GM18870 (cell line): ENCODE results near the gene ELL3.
"Not testable (repeated sequence)": the region's sequence is repeated elsewhere in the genome, so short reads cannot be mapped to it uniquely, and the experiment has no call there.

Experiments used
- ATAC-seq: cut with Tn5 transposase; IDR thresholded peaks from one replicate; pipeline ENCODE4 v1.9.1; 2021; ENCODE audit warnings: moderate library complexity; ENCODE audit not compliant: unreplicated experiment

The ELL3 gene

DNA sequence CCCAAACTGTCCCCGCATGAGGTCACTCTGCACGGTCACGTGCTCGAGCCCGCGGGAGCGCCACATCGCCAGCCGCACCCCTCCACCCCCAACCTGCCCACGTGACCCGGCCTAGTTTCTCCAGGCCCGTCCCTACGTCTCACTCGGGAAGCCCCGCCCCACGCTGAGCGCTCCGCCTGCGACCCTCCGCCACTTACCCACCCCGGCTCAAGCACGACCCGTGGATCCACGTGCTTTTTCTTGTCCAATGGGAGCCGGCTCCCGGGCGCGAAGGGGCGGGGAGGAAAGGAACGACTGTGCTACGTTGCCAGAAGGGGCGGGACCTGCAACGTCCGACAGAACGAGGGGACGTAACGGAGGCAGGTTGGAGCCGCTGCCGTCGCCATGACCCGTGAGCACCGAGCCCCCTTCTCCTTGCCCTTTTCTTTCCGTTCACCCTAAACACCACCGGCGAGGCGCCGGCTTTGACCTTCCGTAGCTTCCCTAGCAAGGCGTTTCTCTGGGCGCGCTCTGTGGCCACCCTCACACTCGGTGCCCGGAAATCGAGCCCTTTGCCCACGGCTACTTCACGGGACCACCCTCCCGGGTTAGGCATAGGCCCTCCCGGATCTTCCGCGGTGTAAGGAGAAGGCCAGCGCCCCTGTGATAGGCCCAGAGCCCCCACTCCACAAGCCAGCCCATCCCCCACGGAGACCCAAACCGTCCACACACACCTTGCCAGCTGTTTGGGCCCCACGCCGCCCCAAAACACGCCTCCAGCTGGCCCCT lies 15.4 kb upstream of the ELL3 start, which contains the start of gene SERF2:
Gene SERF2 (plus strand): TSS at position 328 of the 768 bp plus-strand sequence. CDS start 57 bp downstream, at position 385.
- ATAC-seq: peak; percentile 67

DNA sequence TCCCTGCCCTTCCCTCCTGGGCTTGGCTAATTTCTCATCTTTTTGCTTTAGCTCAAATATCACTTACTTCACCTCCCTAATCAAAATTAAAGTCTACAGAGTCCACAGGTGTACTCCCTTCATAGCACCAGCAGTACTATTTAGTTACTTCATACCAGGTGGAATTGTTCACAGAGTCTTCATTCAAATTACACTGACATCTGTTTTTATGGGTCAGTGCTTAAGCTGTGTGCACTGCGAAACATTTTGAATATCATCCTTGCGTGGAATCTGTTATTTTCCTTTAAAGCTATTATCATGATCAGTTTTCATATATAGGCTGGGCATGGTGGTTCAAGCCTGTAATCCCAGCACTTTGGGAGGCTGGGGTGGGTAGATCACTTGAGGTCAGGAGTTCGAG lies 12.6 kb upstream of the ELL3 start:
- no peak for ATAC-seq

- ATAC-seq: no peak
These were observed 2.2 kb upstream of the ELL3 start for GRCh38 chr15:43779016-43779415.

GRCh38 chr15:43777267-43777914 lies 625 bp upstream of the ELL3 start:
- peak; percentile 45 for ATAC-seq

- ATAC-seq: peak; percentile 59
These were observed 557 bp downstream of the ELL3 start for GRCh38 chr15:43776101-43776717.

DNA sequence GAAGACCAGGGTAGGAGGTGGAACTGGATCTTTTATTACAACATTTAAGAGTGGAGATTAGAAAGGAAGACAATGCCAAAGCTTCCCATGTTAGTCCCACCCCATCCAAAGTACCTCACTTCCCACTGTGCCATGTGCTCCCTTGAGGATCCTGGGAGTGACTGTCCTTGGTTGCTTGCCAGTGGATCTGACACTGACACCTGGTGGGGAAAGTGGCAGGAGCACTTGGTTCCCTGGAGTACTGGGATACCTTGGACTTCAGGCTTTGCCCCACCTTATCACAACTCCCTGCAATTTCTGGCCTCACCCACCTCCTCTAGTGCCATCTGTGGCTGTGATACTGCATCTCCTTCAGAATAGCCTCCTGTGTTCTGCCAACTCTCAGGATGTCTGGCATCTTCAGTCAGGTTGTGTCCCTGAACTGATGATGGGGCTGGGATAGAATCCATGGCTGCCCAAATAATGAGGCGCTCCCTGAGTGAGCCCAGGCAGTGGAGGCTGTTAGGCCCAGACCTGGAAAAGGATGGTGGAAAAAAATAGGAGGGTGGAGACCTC lies 1.3 kb downstream of the ELL3 start:
- no peak for ATAC-seq

DNA sequence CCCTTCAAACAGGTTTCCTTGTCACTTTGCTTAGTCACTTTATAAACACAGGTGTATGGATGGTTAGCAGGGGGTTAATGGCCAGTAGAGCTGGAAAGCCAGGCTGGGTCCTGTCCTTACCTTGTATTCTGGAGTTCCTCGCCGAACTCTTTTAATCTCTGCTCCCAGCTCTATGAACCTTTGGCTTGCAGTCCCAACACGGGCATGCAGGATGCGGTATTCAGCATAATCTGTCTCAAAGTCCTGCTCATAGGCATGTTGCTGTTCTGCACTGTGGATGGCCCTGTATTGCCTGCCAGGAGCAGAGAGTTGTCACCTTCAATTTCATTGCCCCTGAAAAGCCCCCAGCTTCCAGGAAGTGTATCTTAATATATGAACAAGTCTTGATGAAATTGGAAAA lies 2.7 kb downstream of the ELL3 start:
- ATAC-seq: no peak

- no peak for ATAC-seq
These were observed 4.1 kb downstream of the ELL3 start for GRCh38 chr15:43772624-43773023.

GRCh38 chr15:43771816-43772215 lies 5.0 kb downstream of the ELL3 start:
- no peak for ATAC-seq

DNA sequence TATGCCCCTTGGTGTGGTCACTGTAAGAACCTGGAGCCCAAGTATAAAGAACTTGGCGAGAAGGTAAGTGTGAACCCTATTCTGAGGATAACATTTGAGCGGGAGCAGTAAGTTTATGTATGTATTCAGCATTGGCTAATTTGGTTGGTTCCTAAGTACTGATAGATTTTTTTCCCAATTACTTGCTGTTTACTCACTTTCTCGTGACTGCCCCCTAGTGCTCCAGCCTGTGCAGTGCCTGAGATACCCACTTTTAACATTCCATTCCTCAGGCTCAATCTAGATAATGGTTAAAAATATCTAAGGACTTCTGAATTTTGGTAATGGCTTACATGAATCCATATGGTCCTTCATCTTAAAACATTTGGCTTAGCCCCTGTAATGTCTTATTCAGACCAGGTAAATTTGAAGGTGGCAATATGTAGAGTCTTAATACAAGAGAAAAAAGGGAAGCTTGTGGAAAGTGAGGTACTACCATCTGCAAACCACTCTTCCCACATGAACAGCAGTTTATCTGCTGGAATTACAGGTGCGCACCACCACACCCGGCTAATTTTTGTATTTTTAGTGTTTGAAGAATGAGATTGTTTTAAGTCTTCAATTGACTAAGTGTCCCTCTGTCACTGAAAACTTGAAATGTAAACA lies 7.1 kb downstream of the ELL3 start:
- ATAC-seq: no peak

DNA sequence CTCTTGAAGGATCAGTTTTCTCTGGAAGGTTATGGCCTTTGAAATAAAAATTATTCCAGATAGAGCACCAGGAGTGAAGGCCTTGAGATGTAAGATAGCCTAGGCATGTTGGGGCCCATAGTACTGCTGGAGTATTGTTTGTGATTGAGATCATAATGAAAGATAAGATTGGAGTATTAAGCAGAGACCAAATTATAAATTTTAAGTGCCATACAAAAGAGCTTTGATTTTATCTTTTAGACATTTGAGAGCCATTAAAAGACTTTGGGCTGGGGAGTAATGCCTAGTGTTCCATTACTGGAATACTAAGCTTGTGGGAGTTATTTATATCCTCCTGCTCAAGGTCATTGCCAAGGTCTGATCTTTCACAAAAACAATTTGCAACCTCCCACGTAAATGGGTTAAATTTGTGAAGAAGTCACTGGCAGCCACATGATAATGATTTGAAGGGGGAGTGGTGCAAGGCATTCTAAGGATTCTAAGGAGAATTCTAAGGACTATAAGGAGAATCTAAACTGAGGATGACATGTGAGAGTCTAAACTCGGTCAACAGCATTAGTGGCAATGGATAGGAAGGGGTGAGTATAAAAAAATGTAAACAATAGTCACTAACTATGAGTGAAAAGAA lies 12.8 kb downstream of the ELL3 start:
- ATAC-seq: no peak

DNA sequence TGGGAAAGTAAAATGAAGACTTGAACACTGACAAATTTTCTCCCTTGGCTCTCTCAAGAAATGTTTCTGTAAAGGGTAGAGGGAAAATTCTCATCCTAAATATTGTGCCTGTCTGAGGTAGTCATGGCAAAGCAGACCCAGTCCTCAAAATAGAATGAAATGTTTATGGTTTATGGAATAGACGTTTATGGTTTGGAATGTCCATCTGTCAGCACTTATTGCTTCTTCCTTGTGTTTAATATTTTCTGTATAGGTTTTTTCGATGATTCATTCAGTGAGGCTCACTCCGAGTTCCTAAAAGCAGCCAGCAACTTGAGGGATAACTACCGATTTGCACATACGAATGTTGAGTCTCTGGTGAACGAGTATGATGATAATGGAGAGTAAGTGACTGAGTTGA lies 13.9 kb downstream of the ELL3 start:
- no peak for ATAC-seq

DNA sequence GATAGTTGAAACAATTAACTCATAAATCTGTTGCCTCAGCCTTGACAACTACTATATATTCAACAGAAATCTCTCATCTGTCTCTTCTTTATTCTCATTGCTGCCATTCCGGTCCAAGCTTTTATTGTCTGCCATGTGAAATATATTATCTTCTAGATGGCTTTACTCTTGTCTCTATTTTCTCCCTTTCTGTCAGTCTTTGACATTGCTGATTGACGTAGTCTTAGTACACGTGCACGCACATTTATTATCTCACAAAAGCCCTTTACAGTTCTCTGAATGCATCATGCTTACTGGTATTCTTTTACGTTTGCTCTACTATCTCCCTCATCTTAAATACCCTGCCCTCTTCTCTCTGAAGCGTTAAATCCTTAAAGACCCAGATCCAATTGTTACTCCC lies 24.9 kb downstream of the ELL3 start:
- ATAC-seq: no peak

GRCh38 chr15:43749690-43750345 lies 26.9 kb downstream of the ELL3 start:
- ATAC-seq: peak; percentile 56

GRCh38 chr15:43748376-43748775 lies 28.4 kb downstream of the ELL3 start:
- ATAC-seq: no peak

DNA sequence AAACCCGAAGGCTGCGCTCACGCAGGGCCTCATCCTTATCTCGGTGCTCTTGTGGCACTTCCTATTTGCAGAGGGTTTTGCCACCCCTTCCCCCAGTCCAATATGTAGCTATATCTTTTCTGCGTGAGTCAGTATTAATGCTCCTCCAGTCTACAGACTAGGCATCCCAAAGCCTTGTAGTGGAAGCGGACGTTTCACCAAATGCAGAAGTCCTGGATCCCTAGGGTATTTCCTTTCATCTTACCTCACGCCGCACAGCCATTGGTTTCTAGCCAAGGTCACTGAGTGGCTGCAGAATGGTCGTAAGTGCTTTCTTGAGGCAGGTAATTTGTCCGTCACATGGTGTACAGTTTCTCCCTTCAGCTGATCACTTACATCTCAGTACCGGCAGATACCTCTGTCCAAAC lies 29.9 kb downstream of the ELL3 start:
- not testable (repeated sequence) for ATAC-seq

DNA sequence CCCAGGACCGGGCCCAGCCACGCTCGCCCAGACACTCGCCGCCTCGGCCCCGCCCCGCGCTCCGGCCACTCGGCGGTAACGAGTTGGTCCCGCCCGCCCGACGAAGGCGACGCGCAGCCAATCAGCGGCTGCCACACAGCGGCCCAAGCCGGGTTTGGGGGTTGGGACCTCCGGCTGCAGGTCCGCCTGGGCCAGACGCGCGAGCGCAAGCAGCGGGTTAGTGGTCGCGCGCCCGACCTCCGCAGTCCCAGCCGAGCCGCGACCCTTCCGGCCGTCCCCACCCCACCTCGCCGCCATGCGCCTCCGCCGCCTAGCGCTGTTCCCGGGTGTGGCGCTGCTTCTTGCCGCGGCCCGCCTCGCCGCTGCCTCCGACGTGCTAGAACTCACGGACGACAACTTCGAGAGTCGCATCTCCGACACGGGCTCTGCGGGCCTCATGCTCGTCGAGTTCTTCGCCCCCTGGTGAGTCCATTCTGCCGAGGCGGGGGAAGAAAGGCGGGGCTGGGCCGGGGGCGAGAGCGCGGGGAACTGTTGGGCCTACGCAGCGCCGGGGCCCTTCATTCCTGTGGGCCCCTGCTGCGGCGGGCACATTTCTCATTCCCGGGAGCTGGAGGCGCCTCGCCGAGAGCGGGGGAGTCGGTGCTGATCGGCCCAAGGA lies 30.4 kb downstream of the ELL3 start, which contains the start of gene PDIA3:
Gene PDIA3 (plus strand): TSS at position 194 of the 658 bp plus-strand sequence. CDS start 102 bp downstream, at position 296.
- peak; percentile 33 for ATAC-seq

DNA sequence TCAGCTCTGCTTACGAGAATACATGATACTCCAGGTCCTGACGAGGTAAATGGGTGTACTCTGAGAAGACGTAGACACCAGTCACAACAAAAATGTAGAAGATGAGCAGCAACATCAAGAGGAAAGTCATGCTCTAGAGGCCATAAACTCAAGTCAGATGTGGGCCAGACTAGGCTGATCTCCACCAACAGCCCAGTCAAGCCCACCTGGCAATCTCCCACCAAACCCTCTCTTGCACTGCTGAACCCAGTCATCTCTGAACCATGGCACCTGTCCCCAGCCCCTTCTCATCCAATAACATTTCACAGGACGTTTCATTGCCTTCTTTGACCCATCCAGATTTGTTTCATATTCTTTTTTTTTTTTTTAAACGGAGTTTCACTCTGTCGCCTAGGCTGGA lies 41.4 kb downstream of the ELL3 start:
- ATAC-seq: peak; percentile 45

DNA sequence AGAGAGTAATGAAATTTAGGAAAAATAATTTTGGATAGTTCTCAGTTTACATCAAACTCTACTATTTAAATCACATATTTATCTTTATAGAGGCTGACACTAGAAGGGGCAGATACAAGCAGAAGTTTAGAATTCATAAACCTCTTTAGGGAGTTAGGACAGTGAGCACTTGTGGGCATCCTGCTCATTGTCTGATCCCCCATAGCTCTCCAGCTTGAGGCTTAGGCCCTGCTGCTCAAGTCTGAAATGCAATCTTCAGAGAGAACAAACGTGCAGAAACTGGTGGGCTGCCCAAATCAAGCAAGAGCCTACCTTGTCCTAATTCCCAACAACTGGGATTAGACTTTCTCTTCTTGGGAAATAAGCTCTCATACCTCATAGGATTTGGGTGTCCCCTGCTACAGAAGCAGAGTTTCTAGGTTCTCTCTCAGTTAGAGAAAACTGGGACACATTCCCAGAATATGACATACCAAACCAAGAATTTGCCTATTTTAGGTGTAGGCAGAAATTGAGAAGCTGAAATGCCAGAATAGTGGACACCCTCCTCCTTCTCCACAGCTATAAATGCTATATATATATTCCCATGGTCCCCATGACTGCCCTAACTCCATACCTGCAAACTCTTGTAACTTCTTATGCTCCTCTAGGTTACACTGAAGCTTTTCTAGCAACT lies 48.6 kb downstream of the ELL3 start:
- not testable (repeated sequence) for ATAC-seq
